Embryonic facial prominence (tissue), 1 donor: ENCODE measurements around the gene CST7.
"Not testable (repeated sequence)": the region's sequence is repeated elsewhere in the genome, so short reads cannot be mapped to it uniquely, and the experiment has no call there.

Experiments used
- DNase-seq: peaks from one replicate; pipeline ENCODE4 v3.0.0-alpha.2; 2016; ENCODE audit errors: extremely low spot score

CST7 gene

DNA sequence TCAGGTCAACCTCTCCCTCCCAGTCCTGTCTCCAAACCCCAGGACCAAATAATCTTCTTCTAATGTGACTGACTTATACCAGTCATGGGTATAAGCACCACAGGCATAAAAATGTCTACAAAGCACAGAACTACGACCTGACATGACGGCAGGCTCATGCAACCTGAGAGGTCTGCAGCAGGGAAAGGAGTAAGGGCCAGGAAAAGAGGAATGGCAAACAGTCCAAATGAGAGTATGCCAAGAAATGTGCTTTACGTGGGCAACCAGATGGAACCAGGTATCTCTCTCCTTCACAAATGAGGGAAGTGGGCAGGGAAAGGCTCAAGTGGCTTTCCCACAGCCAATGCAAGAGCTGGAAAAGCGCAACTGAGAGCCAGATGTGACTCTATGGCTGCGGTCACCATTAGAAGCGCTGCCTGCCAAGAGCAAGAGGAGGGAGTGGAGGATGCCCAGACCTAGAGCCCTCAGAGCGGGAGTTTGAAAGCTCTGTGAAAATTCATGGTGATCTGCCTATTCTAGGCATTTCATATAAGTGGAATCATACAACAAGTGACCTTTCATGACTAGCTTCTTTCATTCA, 37.5 kb downstream of the CST7 start:
- no peak for DNase-seq

DNA sequence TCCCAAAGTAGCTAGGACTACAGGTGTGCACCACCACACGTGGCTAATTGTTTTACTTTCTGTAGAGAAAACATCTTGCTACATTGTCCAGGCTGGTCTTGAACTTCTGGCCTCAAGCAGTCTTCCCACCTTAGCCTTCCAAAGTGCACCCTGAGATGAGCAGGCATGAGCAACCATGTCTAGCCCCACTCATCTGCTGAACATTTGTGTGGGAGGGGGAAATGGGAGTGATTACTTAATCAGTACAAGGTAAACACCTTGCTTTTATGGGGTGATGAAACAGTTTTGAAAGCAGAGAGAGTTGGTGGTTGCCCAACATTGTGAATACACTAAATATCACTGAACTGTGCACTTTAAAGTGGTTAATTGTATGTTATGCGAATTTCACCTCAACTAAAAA, 38.2 kb downstream of the CST7 start:
- DNase-seq: no peak

DNA sequence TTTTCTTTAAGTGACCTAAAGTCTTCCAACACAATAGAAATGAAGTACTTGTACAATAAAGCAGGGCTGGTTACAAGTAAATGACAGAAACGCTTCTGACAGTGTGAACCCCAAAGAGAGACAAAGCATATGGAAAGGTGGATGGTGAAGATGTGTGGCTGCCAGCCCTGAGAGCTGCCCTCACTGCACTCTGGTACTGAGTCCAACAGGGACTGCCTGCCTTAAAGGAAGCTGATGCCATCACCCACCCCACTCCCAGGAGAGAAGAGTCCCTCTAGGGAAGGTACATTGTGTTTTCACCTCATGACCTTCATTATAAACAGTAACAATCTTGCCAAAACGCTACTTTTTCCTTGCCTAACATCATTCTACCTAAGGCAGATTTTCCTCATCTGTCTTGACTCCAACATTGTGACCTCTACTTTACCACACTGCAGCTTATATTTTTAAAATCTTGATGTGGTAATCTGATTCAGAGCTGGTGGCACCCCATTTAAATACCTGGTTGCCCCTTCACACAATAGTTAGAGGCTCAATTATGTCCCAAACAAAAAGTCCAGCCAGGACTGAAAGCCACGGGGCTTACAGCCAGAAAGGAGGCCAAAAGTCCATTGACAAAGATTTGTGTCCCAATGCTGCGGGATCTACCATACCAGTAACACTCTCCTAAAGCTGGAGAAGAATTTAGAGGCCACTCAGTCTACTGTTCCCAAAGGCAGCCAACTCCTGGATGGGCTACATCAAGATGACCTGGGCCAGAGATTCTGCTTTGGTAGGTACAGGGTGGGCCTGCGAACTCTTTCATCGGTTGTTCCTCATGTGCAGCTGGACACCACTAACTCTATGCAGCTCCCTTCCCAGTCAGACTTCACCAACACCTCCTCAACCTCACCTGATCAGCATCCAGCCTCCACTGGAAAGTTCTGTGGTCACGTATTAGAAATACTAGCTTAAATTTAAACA, 39.1 kb downstream of the CST7 start:
- no peak for DNase-seq

DNA sequence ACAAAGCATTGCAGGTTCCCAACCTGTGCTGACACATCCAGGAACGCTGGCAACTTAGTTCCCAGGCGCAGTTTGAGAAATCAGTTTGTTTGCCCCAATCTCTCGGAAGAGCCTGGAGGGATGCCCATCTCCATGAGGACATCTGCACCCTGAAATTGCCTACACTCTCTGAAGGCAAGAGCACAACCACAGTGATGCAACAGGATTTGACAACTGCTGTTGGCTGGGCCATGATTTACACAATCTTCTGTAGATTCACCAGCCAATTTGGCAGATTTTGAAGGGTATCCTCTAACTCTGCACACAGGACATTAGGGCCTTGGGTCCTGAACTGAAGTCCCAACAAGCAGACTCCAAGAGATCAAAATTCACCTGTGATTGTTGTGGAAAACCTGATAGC, 40.1 kb downstream of the CST7 start:
- DNase-seq: no peak

DNA sequence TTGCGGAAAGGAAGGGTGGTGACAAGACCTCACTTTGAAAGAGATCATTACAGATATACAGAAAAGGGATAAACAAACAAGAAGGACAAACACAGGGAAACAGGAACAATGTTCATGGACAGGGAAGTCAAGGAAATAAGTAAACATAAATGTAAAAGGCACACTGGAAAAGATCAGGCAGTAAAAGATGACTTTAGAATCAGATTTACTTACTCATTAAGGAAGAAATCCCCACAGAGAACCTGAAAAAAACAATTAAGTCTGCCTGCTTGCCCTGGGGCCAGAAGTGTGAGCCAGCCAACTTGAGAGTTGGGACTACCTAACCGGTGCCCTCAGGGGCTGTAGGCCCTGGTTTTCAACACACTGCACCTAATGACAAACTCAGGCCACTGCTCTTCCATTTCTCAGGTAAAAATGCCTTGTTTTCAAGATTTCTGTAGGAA, 41.8 kb downstream of the CST7 start:
- no peak for DNase-seq

DNA sequence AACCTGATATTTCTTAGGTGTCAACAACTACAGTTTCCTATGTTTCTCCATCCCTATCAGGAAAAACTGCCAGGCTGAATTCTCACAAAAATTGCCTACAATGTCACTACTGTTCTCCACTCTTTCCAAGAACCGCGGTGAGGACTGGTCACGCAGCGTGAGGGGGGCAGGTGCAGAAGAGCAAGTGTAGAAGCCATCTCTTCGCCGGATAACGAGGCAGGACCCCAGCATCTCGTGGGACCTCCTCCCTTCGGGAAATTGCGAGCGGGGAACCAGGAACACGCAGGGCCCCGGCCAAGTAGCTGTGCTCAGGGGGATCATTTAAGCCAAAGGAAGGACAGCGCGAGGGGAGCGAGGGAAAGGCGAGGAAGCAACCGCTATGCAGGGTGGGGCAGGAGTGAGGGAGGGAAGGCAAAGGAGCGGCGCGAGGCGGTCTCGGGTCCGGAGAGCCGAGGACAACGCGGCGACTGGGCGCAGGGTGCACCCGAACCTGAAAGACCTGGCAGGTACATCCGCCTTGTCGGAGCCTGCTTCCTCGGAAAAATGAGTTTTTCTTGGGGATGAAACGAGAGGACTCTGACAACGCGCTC, 42.9 kb downstream of the CST7 start:
- no peak for DNase-seq

DNA sequence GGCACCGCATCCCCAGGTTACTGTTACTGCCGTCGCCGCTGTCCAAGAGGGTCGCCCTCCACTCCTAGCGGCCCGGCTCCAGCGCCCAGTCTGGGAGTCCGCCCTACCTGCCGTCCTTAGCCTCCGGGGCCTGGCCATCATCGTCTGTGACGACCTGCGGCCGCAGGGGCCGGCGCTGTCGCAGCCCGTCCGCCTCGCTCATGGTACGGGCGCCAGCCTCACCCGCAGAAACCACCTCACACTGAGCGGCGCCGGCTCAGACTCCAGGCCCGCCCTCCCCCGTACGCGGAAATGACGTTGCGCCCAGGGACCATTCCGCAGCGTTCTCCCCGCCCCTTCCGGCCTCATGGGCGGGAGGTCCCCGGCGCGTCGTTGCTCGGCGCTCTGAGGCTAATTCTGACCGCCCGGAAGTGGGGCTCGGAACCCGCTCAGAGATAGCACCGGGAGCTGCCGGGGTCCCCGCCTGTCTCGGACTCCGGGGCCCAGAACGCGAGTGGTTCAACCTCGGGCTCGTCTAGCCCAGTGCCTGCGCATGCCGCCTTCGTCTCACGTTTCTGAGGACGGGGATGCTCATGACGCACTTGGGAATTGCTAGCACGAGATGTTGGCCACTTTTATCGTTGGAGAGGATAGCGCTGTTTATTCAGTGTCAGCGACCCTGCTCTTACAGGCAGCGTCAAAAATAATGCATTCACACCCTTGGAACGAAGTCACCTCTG, 43.6 kb downstream of the CST7 start, which contains the start of gene APMAP:
APMAP (minus strand) TSS at position 265 of the 719 bp plus-strand sequence; CDS start at position 202, 63 bp downstream.
- peak; percentile 86 for DNase-seq

DNA sequence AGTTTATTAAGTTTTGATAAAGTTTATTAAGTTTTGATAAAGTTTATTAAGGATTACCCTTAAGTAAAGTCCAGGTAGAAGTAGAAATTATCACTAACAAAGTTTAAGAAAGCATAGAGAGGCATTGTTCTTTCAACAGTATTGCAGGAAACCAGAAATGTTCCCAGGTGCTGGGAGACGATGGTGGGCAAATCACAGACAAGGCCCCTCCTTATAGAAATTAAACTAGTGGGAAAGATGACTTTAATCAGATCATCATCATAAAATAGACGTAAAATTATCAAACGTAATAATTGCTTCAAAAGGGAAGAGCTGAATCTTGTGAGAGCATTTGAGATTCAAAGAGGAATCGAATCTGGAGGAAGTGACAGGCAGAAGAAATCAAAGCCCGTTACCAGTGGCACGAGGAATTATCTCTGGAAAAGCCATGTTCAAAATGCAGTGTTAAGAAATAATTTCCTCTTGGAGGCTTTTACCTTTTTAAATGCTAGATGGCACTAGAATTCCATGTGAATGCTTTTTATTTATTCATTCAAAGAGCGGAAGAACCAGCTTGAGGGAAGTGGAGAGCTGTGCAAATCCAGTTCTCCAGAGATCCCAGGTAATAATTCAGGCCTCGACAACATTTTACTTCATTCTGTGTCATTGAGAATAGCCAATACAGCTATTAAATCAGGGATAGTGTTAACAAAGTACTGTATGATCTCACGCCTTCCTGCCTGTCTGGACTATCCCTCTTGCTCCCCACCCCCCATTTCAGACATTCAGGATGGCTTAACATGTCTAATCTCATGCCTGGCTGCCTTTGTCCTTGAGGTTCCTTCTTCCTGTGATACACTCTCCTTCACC, 44.5 kb downstream of the CST7 start:
- DNase-seq: peak; percentile 39

DNA sequence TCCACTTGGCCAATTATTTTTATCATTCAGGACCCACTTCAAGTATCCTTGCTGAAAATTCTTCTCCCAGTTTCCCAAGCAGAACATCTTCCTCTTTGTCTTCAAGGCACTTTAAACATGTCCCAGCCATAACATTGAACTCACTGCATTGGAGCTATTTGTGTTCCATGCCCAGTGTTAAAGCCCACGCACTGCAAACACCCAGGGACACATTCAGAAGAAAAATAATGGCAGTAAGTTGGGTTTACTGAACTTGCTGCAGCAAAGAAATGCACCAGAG, 45.1 kb downstream of the CST7 start:
- no peak for DNase-seq

DNA sequence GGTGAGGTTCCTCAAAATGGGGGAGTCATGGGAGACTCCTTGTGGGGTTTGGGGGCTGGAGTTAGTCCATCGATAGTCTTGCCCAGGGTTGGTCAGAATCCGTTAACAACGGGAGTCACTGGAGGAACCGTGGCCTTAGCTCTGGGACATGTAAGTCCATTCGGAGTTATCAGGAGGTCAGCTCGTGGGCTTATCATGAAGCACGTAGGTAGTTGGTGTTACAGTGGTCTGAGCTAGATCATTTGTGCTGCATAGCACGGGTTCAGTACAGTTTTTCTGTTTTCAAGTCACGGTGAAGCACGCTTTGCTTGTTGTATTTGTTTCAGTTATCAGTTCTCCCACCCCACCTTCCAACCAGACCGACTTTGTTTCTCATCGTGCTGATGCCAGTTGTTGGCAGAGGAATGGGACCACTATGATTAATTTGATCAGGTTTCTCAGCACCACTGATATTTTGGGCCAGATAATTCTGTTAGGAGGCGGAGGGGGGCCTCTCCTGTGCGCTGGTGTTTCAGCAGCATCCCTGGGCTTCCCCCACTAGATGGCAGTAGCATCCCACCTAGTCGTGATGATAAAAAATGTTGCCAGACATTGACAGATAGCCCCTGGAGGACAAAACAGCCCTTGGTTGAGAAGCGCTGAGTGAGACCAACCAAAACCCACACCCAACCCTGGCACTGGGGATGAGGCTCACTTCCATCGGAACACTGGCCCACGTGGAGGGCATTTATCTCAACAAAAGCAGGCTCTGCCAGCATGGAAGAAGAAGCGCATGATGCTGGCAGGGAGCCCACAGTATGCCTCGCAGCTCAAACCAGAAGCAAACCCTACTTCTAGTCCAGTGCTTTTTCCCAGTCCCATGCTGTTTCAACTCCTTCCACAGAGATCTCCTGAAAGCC, 45.6 kb downstream of the CST7 start:
- DNase-seq: peak; percentile 52

DNA sequence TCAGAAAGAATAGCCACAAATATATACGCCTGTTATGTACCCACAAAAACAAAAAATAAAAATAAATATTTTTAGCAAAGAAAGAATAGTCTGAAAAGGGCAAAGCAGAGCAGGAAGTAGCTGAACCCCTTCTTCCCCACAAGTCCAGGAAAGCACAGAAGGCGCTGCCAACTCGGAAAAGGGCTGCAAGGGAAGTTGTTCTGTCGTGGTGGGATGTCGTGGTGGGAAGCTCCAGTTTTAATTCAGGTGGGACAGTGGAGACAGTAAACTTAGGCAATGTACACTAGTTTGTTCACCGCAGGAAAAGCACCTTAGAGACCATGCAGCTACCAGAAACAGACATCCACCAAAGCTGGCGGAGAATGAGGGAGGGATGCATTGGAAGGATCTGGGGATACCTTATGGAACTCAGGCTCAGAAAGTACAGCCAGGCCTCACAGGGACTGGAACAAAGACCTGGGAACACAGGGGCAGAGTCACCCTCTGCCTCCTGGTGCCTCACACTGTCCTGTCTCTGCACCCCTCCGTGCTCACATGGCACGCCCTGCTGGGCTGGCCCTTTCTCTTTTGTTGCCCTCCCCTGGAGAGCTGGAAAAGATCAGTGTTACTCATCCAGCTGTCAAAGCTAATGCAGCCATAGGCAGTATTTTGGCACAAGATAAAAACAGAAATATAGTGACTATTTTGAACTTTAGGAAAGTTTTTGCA, 46.8 kb downstream of the CST7 start:
- no peak for DNase-seq

DNA sequence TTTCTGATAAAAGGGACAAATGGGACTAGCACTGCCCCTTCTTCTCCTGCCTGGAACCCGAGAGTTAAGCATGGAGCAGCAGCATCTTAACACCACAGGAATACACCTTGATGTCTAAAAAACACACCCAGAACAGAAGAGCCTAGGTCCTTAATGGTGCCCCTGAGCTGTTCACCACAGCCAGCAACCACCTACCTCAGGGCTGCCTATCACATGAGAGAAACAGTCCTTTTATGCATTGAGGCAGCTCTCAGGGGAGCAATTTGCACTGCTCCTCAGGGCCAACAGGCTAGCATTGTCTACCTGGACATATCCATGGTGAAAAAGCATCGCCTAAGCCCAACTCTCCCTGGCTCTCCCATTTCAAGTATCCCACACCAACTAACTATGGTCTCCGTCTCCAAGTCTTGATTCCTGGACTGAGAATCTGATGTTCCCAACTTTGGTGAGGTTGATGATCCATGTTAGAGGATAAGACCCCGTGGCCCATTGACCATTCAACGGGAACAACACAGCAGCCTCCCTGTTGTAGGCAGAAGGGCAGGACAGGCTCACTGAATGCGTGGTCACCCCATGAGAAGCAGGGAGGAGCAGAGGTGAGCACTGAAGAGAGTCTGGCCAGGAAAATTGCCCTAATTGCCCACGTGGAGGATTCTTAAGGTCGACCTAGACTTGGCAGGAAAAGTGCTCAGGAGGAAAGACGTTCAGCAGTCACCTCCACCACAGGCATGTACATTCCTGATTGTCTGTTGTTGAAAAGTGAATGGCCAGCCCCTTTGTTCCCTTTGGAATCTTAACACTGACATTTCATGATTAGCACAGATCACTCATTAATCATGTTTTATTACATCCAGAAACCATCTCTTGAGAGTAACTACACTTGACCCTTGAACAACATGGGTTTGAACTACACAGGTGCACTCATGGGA, 47.6 kb downstream of the CST7 start:
- no peak for DNase-seq

DNA sequence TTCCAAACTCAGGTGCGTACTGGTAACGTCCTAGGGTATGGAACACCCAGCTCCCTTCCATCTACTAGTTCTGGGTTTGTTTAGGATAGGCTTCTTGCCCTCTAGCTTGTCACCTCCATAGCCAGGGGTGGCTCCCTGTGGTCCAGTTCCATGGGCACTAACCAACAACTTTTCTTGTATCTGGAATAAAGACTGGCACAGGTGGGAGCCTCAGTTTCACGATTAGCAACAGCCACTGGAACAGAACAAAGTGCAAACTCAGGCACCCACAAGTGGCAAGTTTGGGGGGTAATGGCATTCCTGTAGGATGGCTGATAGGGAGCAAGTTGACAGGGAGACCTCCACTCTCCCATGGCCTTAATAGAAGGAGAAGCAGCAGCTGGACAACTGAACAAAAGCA, 49.1 kb downstream of the CST7 start:
- no peak for DNase-seq

DNA sequence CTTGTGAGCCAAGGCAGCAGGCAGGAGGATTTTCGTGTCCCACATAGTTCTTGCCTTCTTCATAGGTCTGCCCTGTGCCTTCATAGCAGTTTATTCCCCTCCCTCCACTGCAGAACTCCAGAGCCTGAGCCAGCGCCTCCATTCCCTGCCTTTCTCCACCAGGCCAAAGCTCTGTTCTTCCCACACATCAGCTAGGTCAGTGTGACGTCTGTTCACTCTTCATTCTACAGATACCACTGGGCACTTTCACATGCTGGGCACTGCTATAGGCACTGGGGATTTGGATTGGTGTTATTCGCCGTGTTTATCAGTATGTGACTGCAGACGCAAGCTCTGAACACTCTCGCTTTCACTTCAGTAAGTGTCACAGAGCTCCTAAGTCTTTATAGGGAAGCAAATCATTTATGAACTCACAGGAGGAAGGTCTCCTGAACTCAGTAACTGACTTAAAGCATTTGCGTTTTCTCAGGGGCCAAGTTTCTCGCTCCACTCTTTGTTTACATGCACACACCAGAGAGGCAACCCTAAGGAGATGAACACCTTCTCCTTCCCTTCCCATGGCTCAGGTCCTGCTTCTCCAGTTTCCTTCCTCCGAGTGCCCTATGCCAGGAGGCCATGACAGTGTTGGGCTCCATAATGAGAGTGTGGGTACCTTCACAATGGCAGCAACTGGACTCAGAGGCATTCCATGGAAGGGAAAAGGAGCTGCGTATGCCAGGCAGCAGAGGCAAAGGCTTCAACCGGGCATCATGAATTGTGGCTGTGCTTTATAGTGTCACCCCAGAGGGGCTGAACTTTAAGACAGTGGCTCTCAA, 49.8 kb downstream of the CST7 start:
- no peak for DNase-seq

DNA sequence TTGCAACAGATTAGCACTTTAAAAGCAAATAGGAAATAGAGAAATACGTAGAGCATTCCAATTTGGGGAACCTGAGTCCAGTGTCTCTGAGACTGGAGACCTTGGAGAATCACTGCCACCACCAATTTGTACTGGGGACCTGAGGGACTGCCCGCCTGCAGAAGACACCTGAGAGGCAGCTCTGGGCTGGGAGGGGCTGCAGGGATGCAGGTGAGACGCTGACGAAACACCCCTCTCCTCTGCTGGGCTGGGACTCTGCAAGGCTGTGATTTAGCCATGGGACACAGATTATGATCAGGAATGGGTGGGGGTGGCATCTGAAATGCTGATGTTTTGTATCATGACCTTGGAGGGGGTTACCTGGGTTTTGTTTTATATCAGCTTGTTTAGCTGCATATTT, 50.5 kb downstream of the CST7 start:
- DNase-seq: no peak

DNA sequence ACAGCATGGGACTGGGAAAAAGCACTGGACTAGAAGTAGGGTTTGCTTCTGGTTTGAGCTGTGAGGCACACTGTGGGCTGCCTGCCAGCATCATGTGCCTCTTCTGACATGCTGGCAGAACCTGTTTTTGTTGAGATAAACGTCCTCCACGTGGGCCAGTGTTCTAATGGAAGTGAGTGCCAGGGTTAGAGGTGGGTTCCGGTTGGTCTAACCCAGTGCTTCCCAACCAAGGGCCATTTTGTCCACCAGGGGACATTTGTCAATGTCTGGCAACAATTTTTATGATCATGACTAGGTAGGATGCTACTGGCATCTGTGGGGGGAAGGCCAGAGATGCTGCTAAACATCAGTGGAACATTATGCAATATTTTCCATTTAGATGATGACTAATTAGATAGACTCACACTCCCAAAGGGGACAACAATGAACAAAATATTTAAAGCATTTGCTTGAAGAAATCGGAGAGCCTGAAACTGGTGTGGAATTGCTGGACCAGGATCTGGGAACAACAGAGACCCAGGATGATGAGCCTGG, 51.3 kb downstream of the CST7 start:
- DNase-seq: no peak

DNA sequence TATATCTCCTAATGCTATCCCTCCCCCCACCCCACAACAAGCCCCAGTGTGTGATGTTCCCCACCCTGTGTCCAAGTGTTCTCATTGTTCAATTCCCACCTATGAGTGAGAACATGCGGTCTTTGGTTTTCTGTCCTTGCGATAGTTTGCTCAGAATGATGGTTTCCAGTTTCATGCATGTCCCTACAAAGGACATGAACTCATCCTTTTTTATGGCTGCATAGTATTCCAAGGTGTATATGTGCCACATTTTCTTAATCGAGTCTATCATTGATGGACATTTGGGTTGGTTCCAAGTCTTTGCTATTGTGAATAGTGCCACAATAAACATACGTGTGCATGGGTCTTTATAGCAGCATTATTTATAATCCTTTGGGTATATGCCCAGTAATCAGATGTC, 52.3 kb downstream of the CST7 start:
- not testable (repeated sequence) for DNase-seq
